ENCODE results near the gene NDUFA5.

NDUFA5 gene

GRCh38 chr7:123557398-123558288 lies at the start of gene NDUFA5:
TSS of gene NDUFA5 (minus strand) at chr7:123557818. CDS start at chr7:123557795, 23 bp downstream.
- DNase-seq, result peak; percentile 98

- DNase-seq, result no peak
Measured at GRCh38 chr7:123604739-123605138, 47.1 kb upstream of the NDUFA5 start.

- DNase-seq, result no peak
Measured at GRCh38 chr7:123602648-123603047, 45.0 kb upstream of the NDUFA5 start.

GRCh38 chr7:123601530-123601929 lies 43.9 kb upstream of the NDUFA5 start, which contains the start of gene ASB15:
TSS of gene ASB15 (plus strand) at chr7:123601821. CDS start at chr7:123614503, 12,682 bp downstream.
- DNase-seq, result no peak

DNA sequence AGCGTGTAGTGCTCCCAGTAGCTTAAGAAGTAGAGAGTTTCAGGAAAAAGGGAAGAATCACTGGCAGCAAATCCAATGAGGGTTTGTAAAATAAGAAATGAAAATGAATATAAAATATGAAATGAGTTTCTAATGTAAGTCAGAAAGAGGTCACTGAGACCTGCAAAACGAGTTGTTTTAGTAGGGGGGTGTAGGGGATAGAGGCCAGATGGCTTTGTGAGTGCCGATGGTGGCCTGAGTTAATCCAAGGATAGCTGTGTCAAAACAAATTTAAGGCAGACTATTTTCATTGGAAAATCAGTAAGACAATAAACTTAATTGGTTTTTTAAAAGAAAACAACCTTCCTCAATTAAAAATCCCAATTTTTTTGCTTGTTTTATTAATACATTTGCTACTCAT lies 43.3 kb upstream of the NDUFA5 start:
- DNase-seq, result no peak

- DNase-seq, result no peak
Measured at GRCh38 chr7:123599766-123600165, 42.1 kb upstream of the NDUFA5 start.

GRCh38 chr7:123598657-123599056 lies 41.0 kb upstream of the NDUFA5 start:
- no peak for DNase-seq

- no peak for DNase-seq
Measured at GRCh38 chr7:123594813-123595241, 37.2 kb upstream of the NDUFA5 start.

GRCh38 chr7:123588376-123588775 lies 30.8 kb upstream of the NDUFA5 start:
- DNase-seq, result no peak

DNA sequence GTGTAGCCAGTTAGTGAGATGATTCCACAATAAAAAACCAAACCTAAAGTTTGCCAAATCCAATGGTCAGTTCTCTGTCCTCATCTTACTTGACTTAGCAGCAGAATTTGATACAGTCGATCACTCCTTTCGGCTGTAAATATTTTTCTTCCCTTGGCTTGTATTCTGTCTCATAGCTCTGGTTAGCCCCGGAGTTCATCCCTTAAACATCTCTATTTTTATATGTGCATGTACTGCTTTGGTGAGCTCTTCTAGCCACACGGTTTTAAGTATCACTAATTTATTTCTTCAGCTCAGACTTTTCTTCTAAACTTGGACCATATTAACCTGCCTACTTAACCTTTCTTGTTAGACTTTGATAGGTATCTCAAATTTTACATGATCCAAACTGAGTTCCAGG lies 26.2 kb upstream of the NDUFA5 start:
- DNase-seq, result no peak

DNA sequence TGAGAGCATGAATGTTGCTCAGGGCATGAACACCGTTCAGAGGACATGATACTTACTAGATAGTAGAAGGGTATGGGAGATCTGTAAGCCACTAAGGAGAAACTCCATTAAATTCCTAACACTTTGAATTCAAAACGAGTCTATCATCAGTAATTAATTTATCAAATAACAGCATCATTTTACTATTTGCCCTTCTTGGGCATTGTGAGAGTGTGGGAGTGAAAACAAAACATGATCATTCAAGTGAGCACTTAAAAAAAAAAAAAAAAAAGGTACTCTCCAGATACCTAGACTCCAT lies 23.5 kb upstream of the NDUFA5 start:
- DNase-seq, result no peak

DNA sequence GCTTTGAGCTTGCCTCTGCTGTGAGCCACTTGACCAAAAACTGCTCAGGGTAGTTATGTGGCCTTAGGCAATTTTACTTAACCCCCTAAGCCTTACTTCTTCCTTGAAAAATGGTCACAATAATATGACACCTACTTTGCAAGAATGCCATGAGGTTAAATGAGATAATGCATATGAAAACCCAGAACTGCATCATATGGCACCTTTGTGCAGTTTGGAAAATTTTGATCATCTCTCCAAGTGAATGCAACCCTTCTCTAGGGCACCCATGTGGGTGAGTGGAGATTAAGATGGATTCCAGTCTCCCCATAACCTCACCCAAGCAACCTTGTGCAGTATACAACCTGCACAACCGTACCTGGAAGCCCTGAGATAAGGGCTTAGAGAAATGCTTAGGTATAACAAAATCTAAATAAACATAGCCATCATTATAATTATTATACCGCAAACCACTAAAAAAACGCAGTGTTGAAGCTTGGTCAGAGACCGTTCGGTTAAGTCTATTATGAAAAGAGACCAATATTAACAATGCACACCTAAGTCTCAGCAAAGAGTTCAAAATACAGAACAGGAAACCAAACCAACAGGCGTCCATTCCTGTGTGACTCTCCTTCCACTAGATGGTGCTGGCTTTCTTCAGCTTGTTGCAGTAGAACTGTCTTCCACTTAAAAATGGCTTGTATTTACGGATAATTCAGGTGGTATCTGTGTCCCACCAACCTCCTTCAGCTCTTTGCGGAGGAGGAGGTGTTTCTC lies 23.0 kb upstream of the NDUFA5 start:
- peak; percentile 44 for DNase-seq

- DNase-seq, result no peak
Measured at GRCh38 chr7:123579416-123579815, 21.8 kb upstream of the NDUFA5 start.

DNA sequence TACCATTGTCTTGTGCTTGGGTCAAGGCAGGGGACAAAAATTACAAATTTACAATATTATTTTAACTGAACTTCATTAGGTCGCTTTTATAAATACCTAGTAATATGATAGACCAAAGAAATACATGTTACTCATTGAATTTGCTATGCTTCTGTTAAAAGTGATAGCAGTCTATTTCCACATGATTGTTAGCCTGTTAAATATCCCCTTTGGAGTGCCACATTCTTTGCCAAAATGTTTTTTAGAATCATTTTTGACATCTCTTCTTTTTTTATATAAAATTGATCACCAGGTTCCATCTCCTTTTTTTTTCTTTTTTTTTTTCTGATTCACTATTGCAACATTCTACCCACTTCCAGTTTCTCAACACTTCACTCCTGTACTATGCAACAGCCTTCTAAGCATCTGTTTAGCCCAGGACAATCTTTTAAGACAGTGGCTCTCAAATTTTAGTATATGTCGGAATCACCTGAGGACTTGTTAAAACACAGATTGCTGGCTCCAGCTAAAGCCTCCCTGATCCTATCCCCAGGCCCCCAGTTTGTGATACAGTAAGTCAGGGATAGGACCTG lies 16.4 kb upstream of the NDUFA5 start:
- DNase-seq, result no peak

GRCh38 chr7:123573341-123573740 lies 15.7 kb upstream of the NDUFA5 start:
- no peak for DNase-seq

DNA sequence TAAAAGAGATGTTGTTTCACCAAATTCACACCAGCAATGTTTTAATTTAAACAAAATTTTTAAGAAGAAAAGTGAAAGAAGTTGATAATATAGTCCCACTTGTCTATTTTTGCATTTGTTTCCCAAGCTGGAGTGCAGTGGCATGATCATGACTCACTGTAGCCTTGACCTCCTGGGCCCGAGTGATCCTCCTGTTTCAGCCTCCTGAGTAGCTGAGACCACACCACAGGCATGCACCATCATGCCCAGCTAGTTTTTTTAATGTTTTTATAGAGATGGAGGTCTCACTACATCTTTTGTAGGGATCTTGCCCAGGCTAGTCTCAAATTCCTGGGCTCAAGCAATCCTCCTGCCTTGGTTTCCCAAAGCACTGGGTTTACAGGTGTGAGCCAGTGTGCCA lies 14.1 kb upstream of the NDUFA5 start:
- no peak for DNase-seq

- DNase-seq, result no peak
Measured at GRCh38 chr7:123571187-123571586, 13.6 kb upstream of the NDUFA5 start.

GRCh38 chr7:123570390-123571182 lies 13.0 kb upstream of the NDUFA5 start:
- DNase-seq, result peak; percentile 2

- no peak for DNase-seq
Measured at GRCh38 chr7:123569352-123570010, 11.9 kb upstream of the NDUFA5 start.

- DNase-seq, result no peak
Measured at GRCh38 chr7:123562121-123562520, 4.5 kb upstream of the NDUFA5 start.

GRCh38 chr7:123558289-123558874 lies 764 bp upstream of the NDUFA5 start:
- no peak for DNase-seq

- DNase-seq, result no peak
Measured at GRCh38 chr7:123557016-123557397, 611 bp downstream of the NDUFA5 start.

Measured in NCI-H1694 treated with DMSO at 0.1 percent for 48 hours (cell line).